ENCODE results near the gene BRINP1. TPM values are rescaled to one million over a fixed set of nuclear protein-coding genes. Genes with fewer than 3 reads are reported as not detected.

BRINP1 gene
- total RNA-seq, 1 donor from 2014 or later = 51.3 TPM

- no peak for DNase-seq
These were observed 86.7 kb downstream of the BRINP1 start for GRCh38 chr9:119282476-119283077.

GRCh38 chr9:119280740-119281485 lies 88.3 kb downstream of the BRINP1 start:
- no peak for DNase-seq

- no peak for DNase-seq
These were observed 91.1 kb downstream of the BRINP1 start for GRCh38 chr9:119278171-119278570.

- DNase-seq = no peak
These were observed 95.1 kb downstream of the BRINP1 start for GRCh38 chr9:119273984-119274665.

- peak; percentile 33 for DNase-seq
These were observed 95.8 kb downstream of the BRINP1 start for GRCh38 chr9:119273325-119273904.

GRCh38 chr9:119272500-119273211 lies 96.6 kb downstream of the BRINP1 start:
- DNase-seq = no peak

- DNase-seq = no peak
These were observed 100.2 kb downstream of the BRINP1 start for GRCh38 chr9:119268985-119269384.

GRCh38 chr9:119264165-119264564 lies 105.1 kb downstream of the BRINP1 start:
- no peak for DNase-seq

GRCh38 chr9:119257592-119257991 lies 111.6 kb downstream of the BRINP1 start:
- DNase-seq = no peak

- no peak for DNase-seq
These were observed 114.1 kb downstream of the BRINP1 start for GRCh38 chr9:119255116-119255515.

GRCh38 chr9:119252671-119253299 lies 116.5 kb downstream of the BRINP1 start:
- DNase-seq = no peak

- DNase-seq = no peak
These were observed 117.3 kb downstream of the BRINP1 start for GRCh38 chr9:119251936-119252335.

GRCh38 chr9:119250730-119251129 lies 118.5 kb downstream of the BRINP1 start:
- no peak for DNase-seq

GRCh38 chr9:119240546-119240945 lies 128.7 kb downstream of the BRINP1 start:
- DNase-seq = no peak

- no peak for DNase-seq
These were observed 134.6 kb downstream of the BRINP1 start for GRCh38 chr9:119234636-119235035.

GRCh38 chr9:119227422-119227821 lies 141.8 kb downstream of the BRINP1 start:
- no peak for DNase-seq

GRCh38 chr9:119224431-119224830 lies 144.8 kb downstream of the BRINP1 start:
- DNase-seq = no peak

GRCh38 chr9:119221276-119221675 lies 148.0 kb downstream of the BRINP1 start:
- DNase-seq = no peak

- no peak for DNase-seq
These were observed 150.9 kb downstream of the BRINP1 start for GRCh38 chr9:119218293-119218692.

- DNase-seq = peak; percentile 18
These were observed 152.4 kb downstream of the BRINP1 start for GRCh38 chr9:119216651-119217331.

GRCh38 chr9:119215651-119216050 lies 153.6 kb downstream of the BRINP1 start:
- DNase-seq = no peak

Measured in occipital lobe (tissue), 2 donors.